MCF 10A (cell line): ENCODE data around the gene COL6A1. TPM values are rescaled to one million over a fixed set of nuclear protein-coding genes. Genes with fewer than 3 reads are reported as not detected.

ENCODE experiments used
- BruUV-seq: library from RNA; stranded (reverse); fragments of 400-500 nt; replicated peaks from 2 replicates; lab custom pipeline; 2021; lab: Mats Ljungman, UMichigan
- CTCF ChIA-PET: fragments of 300-600 bp; sonication (Branson Sonifier 250); formaldehyde crosslinking; extraction: SDS; loops from one replicate; lab custom pipeline; 2021; ENCODE audit warnings: antibody characterized with exemption, inconsistent platforms; lab: Yijun Ruan, JAX
- POLR2A ChIA-PET: fragments of 300-600, 350-650 bp; sonication (Branson Sonifier 250); formaldehyde crosslinking; extraction: SDS; loops from one replicate; lab custom pipeline; 2020; ENCODE audit warnings: antibody characterized with exemption, inconsistent platforms; lab: Yijun Ruan, JAX
- DNase-seq: peaks from one replicate; pipeline ENCODE4 v3.0.0-alpha.2; 2018; ENCODE audit not compliant: unreplicated experiment
- H3K27ac Mint-ChIP-seq: one replicate; pipeline ENCODE4 v1.8.0; 2022; ENCODE audit warnings: mild to moderate bottlenecking, low read depth, mixed read lengths; ENCODE audit not compliant: unreplicated experiment
- H3K27me3 Mint-ChIP-seq: one replicate; pipeline ENCODE4 v1.8.0; 2022; ENCODE audit warnings: mixed read lengths; ENCODE audit not compliant: insufficient read depth, unreplicated experiment
- H3K36me3 Mint-ChIP-seq: one replicate; pipeline ENCODE4 v1.8.0; 2022; ENCODE audit warnings: mild to moderate bottlenecking, moderate library complexity, mixed read lengths; ENCODE audit not compliant: insufficient read depth, unreplicated experiment
- H3K4me1 Mint-ChIP-seq: one replicate; pipeline ENCODE4 v1.8.0; 2022; ENCODE audit warnings: mixed read lengths; ENCODE audit not compliant: insufficient read depth, unreplicated experiment
- H3K4me3 Mint-ChIP-seq: one replicate; pipeline ENCODE4 v1.8.0; 2022; ENCODE audit warnings: mild to moderate bottlenecking, moderate library complexity, mixed read lengths; ENCODE audit not compliant: unreplicated experiment
- H3K9me3 Mint-ChIP-seq: one replicate; pipeline ENCODE4 v1.8.0; 2022; ENCODE audit warnings: mixed read lengths; ENCODE audit not compliant: unreplicated experiment
- CTCF ChIP-seq: fragments of 200-600 bp; IDR thresholded peaks from one replicate; pipeline ENCODE4 v1.8.0; 2022; ENCODE audit warnings: antibody characterized with exemption, mild to moderate bottlenecking; ENCODE audit not compliant: unreplicated experiment
- intact Hi-C: fragments of 100-400 bp; cut with micrococcal nuclease; formaldehyde crosslinking; loops from 2 replicates; pipeline ENCODE4 v1.14.1; 2022
- total RNA-seq: library from RNA; stranded (reverse); gene quantifications from 2 replicates; pipeline ENCODE4 v1.2.3, GENCODE V29; 2022

COL6A1 gene
- total RNA-seq, 1 experiment from 2014 or later, result 3.2 TPM

- POLR2A ChIA-PET, result no interaction called here
- no peaks in the 10 kb centered on the region for H3K4me1 Mint-ChIP-seq
- no peaks in the 10 kb centered on the region for H3K36me3 Mint-ChIP-seq
- DNase-seq, result no peak
- TF ChIP-seq CTCF, result no peak
- no TSS peak for BruUV-seq
- intact Hi-C loops, result no loop called here
- H3K9me3 Mint-ChIP-seq, result peaks cover 12% of the 10 kb centered on the region
- H3K27me3 Mint-ChIP-seq, result peaks cover 58% of the 10 kb centered on the region
- no peak overlapping the region for H3K27ac Mint-ChIP-seq
- H3K4me3 Mint-ChIP-seq, result no peak overlapping the region
- CTCF ChIA-PET, result interaction anchor here (1.1 kb wide), 1 partner anchor 11 kb away, joined by 3 read pairs; no protein-coding TSS in a partner anchor
These were observed 47.1 kb downstream of the COL6A1 start for GRCh38 chr21:46028573-46029091.

DNA sequence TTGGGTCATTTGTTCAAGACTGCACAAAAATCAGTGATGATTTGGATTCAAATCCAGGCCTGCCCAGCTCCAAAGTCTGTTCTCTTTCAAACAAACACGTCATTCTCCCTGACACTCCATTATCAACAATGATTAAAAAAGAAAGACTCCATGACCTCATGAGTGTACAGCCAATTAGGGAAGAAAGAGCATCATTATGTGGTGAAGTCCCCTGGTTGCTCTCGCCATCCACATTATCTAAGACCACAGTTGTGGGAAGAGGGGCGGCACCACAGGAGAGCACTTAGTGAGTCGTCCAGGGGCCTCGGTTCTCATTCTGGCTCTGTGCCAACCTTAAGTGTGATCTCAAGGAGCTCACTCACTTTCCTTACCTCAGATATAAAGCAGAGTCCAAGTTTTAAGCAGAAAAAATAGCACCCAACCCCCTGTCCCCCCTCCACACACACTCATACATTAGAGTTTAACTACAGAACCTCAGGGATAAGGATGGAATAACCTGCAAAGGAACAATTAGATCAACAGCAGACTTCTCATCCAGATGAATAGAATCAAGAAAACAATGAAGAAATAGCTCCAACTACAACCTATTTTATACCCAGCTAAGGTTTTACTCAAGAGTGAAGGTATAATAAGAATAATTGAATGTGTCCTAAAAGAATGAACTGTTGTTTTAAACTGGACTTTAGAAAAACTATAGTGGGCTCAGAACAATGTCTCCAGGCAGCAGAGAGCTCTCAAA is 47.8 kb downstream of the COL6A1 start:
- CTCF ChIA-PET, result interaction anchor here (0.7 kb wide), 1 partner anchor 508 kb away, joined by 4 read pairs; no protein-coding TSS in a partner anchor
- Mint-ChIP-seq H3K27ac (no peak overlapping the region), H3K27me3 (peaks cover 51% of the 10 kb centered on the region), H3K4me3 (no peak overlapping the region), H3K4me1 (no peaks in the 10 kb centered on the region), H3K9me3 (peaks cover 12% of the 10 kb centered on the region), H3K36me3 (no peaks in the 10 kb centered on the region)
- POLR2A ChIA-PET, result no interaction called here
- no TSS peak for BruUV-seq
- intact Hi-C loops, result no loop called here
- no peak for TF ChIP-seq CTCF
- DNase-seq, result no peak

DNA sequence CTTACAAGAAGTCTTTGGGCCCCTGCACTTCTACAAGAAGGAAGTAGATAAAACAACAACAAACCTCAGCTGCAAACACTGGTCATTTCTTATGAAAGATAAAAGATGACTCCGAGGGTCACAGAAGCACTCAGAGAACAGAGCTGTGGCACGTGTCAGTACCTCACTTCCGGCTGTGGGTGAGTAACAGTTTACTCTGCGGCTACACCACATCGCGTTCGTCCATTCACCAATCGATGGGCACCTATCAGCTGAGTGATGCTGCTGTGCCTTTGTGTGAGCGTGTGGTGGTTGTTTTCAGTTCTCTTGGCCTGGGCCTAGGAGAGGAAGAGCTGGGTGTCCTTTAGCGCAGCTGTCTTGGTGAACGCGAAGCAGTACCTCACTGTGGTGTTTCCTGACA is 49.9 kb downstream of the COL6A1 start:
- Mint-ChIP-seq H3K27me3 (peaks cover 30% of the 10 kb centered on the region), H3K4me3 (no peak overlapping the region), H3K36me3 (no peaks in the 10 kb centered on the region), H3K27ac (no peak overlapping the region), H3K4me1 (no peaks in the 10 kb centered on the region), H3K9me3 (peaks cover 12% of the 10 kb centered on the region)
- no peak for TF ChIP-seq CTCF
- BruUV-seq, result no TSS peak
- intact Hi-C loops, result no loop called here
- ChIA-PET POLR2A (no interaction called here), CTCF (interaction anchor here (0.6 kb wide), 1 partner anchor 462 kb away, joined by 4 read pairs; no protein-coding TSS in a partner anchor)
- no peak for DNase-seq

DNA sequence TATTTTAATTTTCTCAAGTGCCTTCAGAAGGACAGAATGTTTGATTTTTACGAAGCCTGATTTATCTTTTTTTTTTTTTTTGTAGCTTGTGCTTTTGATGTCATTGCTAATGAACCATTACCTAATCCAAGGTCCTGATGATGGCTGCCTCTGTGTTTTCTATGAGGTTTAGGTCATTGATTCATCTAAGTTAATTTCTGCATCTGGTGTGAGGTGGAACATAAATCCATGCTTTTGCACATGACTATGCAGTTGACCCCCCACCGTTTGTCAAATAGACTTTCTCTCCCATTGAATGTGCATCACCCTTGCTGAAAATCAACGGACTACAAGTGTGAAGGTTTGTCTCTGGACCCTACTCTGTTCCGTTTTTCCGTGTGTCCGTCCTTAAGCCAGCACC is 50.5 kb downstream of the COL6A1 start:
- H3K4me1 Mint-ChIP-seq, result no peaks in the 10 kb centered on the region
- ChIA-PET POLR2A (no interaction called here), CTCF (no interaction called here)
- no peak for DNase-seq
- no peak overlapping the region for H3K27ac Mint-ChIP-seq
- no peak for TF ChIP-seq CTCF
- H3K9me3 Mint-ChIP-seq, result peaks cover 12% of the 10 kb centered on the region
- intact Hi-C loops, result no loop called here
- BruUV-seq, result no TSS peak
- peaks cover 24% of the 10 kb centered on the region for H3K27me3 Mint-ChIP-seq
- no peaks in the 10 kb centered on the region for H3K36me3 Mint-ChIP-seq
- H3K4me3 Mint-ChIP-seq, result no peak overlapping the region
